Activated CD4-positive, alpha-beta T cell treated with anti-CD3 and anti-CD28 coated beads, Interleukin-2, Interleukin-4, amounts not matched to agents 100 ng/mL and 50 ng/mL, durations not matched to agents 16 hours and 8 hours (primary cell): ENCODE measurements around the gene WNT7A.

Experiments
- DNase-seq: peaks from one replicate; pipeline ENCODE4 v3.0.0-alpha.2; 2020; ENCODE audit warnings: low spot score

Gene WNT7A

DNA sequence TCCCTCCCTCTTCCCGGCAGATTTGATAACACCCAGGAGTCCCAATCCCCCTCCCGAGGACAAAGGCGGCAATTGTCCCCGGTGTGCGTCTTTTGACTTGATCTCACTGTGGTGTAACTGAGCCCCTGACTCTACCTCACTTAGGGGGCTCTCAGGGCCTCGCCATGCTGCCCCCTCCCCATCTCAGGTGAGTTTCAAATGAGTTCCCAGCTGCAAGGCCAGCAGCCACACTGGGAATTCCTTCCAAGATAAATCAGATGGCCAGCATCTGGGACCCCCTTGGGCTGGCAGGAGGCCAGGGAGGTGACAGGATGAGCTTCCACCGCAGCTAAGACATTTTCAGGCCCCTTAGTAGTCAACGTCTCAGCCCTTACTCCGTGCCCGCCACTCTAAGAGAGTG is 35.0 kb downstream of the WNT7A start:
- DNase-seq: no peak

DNA sequence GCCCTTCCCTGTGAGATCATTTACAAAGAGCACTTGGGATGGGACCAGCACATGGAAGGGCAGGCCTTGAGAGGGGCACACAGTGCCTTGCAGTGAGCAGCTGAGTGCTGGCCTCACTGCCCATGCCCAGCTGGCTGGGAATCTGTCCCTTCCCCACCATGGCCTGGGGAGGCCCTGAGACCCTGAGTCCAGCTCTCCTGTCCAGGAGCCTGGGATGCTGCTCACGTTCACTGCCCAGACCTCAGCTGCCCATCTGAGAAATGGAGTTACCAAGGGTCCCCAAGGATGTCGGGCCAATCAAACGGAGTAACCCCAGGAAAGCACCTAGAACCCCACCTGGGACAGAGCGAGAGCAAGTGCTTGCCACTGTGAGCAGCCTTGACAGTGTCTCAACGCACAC is 35.6 kb downstream of the WNT7A start:
- no peak for DNase-seq

DNA sequence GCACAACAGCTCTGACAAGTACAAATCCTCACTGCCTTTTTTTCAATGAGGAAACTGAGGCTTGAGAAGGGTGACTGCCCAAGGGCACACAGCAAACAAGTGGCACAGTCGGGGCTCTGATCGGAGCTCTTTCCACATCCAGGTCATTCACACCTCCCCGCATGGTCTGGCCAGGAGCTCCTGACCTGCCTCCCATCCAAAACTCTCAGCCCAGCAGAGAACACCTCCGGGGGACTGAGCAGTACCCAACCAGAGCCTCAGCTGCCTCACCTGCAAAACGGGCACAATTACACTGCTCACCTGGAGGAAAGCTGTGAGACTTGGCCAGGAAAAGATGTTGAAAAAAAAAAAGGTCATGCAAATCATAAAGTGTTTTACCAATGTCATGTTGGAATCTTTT is 36.5 kb downstream of the WNT7A start:
- DNase-seq: no peak

DNA sequence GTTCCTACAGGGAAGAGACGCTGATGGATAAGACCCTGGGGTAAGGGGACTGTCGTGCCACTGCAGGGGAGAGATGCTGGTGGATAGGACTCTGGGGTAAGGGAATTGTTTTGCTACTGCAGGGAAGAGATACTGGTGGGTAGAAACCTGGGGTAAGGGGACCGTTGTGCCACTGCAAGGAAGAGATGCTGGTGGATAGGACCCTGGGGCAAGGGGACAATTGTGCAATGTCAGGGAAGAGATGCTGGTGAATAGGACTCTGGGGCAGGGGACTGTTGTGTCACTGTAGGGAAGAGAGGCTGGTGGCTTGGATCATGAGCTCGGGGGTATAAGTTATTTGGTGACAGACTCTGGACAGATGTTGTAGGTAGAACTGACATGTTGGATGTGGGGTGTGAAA is 37.6 kb downstream of the WNT7A start:
- no peak for DNase-seq

DNA sequence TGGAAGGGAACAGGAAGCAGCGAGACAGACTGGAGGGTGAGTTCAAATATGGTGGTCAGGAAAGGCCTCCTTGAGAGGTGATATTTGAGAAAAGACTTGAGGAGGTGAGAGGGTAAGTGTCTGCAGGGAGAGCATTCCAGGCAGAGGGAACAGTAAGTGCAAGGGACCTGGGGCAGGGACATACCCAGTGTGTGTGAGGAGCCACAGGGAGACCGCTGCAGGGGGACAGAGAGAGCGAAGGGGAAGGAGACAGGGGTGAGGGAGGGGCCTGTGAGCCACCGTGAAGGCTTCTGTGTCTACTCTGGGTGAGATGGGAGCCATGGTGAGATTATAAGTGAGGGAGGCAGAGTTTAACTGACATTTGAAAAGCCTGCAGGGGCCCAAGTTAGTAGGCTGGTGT is 38.0 kb downstream of the WNT7A start:
- no peak for DNase-seq

DNA sequence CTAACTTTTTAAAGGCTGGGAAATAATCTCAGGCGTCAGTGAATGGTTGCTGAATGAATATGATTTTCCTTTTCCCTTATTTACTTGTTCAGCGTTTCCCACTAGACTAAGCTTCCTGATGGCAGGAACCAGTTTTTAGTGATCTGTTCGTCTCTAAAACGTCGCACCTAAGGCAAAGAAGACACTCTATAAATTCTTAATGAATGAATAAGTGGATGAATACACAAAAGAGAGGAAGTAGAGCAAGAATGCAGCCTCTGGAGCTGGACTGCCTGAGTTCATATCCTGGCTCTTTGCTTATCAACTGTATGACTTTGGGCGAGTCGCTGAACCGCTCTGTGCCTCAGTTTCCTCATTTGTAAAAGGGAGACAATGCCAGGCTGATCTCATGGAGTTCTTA is 38.7 kb downstream of the WNT7A start:
- no peak for DNase-seq

DNA sequence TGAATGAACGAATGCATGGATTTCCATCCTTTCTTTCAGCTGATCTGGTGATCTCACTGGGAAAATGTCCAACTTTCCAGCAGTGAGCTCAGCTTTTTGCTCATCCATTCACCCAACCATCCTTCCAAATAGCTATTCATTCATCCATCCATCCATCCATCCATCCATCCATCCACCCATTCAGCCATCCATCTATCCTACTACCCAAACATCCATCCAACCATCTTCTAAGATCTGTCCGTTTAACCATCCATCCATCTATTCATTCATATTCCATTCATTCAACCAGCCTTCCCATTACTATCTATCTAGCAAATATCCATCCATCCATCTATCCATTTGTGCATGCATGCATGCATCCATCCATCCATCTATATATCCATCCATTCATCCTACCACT is 39.4 kb downstream of the WNT7A start:
- DNase-seq: no peak

DNA sequence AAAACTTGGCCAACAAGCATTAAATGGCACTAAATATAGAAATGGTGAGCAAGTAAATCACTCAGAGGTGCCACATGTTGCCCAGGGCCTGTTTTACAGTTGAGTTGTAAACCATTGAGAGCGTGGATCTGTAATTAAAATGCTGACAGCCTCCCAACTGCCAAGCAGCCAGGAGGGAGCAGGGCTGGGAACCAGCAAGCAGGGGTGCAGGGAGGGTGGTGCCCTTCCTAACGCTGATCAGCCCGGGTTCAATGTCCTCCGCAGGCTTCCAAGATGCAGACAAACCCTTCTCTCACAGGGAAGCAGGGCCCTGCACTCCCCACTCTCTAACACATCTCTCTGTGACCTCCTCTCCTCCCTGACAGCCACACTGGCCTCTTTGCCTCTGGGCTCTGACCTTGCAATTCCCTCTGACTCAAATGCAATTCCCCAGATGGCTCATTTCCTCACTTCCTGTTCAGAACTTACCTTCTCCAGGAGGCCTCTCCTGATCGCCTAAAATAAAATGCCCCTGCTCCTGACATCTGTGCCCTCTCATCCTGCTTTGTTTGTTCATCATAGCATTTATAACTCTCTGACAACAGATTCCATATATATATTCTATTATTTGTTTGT is 40.0 kb downstream of the WNT7A start:
- no peak for DNase-seq

DNA sequence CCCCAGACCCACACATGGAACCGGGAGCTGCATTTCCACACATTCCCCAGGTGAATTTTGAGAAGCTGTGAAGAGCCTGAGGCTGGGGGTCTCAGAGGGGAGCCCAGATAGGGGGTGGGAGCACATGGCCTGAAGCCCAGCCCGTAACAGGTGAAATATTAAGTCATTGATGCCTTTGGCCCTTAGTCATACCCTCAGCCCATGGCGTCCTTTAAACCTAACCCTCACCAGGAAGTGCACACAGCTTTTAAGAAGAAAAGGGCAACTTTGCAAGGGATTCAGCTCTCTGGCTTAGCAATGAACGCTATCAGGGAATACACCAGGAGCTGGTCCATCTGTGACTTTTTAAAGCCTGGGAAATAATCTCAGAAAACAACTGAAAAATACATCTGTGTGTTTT is 40.6 kb downstream of the WNT7A start:
- no peak for DNase-seq

DNA sequence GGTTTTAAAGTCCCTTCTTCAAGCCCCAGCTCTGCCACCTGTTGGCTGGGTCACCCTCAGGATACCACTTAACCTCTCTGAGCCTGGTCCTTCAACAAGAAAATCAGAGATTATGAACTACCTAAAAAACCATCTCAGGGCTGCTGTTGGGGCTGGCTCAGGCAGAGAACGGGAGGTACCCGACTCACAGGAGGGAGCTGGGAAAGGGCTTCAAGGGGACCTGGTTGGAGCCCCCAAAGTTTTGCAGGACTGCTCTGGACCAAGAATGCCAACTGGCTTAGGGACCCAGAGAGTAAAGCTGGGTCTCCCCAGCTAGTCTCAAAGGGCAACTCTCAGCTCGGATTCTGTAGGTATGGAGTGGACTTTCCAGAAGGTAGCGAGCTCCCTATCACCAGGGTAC is 41.5 kb downstream of the WNT7A start:
- no peak for DNase-seq

DNA sequence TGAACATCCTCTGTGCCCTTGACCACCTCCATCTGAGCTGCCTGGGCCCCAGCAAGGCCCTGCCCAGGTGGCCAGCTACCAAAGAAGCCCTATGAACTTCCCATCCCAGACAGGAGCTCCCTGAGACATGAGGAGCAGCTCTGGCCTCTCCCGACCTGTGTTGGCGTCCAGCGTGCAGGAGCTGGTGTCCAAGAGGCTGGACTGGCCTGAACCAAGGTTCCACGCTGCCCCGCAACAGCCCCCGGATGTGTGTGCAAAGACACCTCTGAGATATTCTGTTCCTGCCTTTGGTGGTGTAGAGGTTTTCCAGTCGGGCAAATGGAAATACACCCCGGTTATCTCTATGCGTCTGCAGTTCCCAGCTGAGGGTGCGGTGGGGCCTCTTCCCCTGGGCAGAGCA is 42.1 kb downstream of the WNT7A start:
- no peak for DNase-seq

DNA sequence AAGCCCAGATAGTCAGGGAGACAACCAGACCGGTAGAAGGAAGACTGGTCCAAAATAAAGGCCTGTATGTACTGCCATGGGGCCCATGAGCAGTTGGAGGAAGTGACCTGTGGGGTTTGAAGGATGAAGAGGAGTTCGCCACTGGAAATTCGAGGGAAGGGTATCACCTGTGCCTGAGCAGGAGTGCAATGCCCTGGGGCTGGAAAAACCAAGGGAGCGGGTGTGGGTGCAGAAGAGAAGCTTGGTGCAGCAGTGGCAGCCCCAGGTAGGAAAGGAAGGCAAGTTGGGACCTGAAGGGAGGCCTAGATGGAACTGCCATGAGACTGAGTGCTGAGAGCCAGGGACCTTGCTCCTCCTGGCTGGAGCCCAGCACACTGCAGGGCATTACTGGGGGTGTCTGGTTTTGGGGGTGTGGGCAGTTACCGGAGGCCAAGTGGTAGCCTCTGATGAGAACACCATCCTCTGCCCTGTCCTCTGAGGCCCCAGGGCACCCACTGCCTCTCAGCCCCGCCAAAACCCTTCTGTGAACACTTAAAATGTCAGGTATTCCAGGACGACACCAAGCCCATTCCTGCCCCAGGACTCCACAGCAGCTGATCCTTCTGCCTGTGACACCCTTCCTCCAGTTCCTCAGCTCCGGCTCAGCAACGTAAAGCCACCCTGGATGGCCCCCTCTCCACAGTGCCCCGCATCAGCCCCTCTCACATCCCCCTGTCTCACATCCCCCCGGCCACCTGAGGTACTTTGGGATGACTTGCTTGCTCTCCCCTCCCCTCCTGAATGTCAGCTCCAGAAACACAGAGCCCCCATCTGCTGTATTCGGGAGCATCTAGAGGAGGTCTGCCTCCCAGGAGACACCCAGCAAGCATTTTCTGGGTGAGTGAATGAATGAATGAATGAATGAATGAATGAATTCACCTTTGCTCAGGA is 42.9 kb downstream of the WNT7A start:
- no peak for DNase-seq

DNA sequence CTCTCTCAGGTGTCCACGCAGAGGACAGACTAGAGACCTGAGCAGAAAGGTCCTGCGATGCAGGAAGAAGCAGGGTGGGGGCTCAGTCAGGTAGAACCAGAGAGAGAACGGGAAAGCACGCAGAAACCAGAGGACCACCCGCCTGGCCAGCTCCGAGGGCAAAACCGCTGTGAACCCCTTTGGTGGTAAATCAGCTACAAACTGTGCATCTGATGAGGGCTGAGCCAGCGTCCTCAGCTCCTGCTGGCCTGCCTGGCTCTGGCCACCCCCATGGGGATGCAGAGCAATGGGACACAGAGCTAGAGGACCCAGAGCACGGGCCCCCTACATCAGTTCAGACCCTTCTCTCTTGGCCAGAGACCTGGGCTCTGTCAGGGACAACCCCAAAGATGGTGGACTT is 44.6 kb downstream of the WNT7A start:
- DNase-seq: no peak

DNA sequence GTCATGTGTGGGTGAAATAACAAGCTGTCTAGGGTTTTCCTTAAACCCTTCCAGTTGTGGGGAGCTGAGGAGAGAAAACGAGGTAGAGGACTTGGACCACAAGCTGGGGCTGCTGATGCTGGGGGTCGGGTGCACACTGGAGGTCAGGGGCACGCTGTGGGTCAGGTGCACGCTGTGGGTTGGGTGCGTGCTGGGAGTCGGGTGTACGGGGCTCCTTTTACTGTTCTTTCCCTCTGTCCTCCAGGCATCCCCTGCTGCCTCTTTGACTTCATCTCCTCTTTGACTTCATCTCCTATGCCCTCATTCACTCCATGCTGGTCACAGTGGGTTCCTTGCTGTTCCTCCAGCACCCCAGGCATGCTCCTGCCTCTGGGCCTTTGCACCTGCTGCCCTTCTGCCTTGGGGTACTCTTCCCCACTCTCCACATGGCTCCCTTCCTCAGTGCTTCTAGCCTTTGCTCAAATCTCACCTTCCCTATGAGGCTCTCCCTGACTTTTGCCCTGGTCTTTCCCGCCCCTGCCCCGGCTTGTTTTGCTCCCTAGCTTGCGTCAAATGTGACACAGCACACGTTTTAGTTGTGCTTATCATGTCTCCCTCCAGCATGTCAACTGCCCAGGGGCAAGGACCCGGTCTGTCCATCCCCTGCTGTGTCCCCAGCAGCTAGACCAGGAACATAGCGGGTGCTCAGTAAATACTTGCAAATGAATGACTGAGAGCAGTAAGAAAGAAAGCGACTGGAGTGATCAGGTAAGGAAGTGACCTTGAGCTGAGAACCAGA is 45.4 kb downstream of the WNT7A start:
- DNase-seq: no peak

DNA sequence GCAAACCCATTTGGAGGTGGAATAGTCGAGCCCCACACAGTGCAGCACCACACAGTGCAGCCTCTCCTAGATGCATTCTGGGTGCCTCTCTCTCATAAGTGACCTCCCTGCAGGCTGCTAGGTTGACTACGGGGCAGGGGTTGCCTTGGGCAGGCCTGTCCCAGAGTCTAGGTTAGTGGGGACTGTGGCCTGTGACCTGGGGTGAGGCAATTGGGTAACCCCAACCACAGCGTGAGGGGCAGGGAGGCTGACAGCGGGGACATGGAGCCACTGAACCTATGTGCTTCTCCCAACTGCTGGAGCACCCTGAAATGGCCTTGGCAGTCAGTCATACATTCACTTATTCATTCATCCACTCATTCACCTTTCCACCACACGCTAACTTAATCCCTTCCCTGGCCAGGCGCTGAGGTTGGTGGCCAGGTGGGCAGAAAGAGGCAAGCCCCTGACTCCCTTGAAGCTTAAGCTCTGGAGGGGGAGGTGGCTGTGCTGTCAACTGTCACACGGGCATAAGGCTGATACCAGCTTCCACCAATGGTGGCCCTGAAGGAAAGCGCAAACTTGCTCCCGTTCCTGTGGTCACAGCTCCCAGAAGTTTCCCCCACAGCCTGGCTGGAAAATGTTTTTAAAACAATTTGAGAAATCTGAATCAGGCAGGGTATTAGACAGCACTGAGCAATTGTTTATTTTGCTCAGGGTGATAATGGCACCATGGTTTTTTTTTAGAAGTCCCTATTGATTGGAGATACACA is 46.2 kb downstream of the WNT7A start:
- DNase-seq: no peak

DNA sequence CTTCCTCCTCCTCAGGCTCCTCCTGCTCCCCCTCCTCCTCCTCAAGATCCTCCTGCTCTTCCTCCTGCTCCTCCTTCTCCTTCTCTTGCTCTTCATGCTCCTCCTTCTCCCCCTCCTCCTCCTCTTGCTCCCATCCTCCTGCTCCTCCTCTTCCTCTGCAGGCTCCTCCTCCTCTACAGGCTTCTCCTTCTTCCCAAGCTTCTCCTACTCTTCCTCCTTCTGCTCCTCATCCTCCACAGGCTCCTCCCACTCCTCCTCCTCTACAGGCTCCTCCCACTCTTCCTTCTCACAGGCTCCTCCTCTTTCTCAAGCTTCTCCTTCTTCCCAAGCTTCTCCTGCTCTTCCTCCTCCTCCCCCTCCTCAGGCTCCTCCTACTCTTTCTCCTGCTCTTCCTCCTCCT is 47.7 kb downstream of the WNT7A start:
- DNase-seq: no peak

DNA sequence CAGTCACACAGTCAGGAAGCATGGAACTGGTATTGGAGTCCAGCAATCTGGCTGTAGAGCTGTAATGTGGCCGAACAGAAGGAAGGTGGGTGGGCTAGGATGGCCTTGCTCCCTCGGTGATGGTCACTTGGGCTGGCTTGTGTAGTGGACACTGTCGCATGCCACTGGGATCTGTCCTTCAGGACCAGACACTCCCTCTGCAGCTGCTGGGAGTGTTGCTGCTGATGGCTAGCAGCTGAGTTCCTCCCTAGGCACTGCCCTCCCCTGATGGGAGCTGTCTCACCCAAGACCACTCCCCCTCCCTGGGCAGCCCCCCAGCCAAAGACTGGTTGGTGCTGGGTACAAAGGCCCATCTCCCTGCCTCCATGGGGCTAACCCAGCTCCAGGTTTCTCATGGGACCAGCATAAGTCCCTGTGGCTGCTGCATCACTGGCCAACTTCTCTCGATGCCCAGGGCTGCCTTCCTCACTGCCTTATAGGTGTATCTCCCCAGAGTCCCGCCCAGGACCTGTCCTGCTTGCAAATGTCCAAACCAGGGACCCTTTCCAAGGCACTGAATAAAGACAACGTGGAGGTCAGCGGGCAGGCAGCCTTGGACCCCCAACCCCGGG is 48.4 kb downstream of the WNT7A start:
- no peak for DNase-seq

DNA sequence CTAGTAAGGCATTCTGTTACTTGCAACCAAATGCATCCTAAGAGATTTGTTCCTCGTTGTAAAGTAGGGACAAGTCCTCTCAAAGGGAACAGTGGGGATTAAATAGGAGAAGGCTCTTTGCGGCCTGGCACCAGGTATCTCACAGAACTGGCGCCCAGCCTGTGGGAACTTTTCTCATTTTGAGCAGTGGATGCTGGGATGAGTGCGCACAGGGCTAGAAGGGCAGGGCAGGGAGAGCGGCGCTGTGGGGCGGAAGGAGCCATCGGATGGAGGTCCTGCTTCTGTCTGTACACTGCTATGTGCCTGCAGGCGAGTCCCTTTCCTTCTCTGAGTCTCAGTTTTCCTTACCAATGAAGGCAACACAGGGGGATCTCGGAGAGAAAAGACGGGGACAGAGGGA is 50.6 kb downstream of the WNT7A start:
- DNase-seq: no peak

DNA sequence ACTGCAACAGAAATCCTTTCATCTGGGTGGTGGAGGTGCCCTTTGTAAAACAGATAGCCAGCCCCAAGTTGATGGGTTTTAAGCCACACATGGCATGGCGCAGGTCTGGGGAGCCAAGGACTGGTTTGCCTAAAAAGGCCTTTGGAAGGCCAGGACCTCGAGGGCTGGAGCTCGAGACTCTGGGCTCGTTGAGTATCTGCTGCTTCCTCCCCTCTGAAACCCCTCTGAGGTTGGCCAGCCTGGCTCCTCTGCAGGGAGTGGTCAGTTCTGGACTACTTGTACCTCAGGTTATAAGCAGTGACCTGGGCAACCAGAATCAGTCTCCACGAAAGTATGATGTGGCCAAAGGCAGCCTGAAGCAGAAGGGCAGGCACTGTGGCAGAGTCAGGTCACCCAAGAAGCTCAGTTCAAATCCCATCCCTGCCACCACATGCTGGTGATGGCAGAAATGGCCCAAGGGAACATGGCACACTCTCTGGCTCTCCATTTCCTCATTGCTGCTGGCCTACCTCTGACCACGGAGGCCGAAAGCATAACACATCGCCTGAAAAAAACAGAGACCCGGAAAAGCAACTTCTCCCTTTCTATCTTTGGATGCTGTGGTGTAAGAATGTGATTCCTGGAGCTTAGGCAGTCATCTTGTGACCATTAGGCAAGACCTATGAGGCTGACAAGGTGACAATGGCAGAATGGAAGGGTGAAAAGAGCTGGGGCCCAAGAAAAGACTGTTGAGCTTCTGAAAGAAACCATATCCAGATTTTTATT is 51.2 kb downstream of the WNT7A start:
- DNase-seq: no peak

DNA sequence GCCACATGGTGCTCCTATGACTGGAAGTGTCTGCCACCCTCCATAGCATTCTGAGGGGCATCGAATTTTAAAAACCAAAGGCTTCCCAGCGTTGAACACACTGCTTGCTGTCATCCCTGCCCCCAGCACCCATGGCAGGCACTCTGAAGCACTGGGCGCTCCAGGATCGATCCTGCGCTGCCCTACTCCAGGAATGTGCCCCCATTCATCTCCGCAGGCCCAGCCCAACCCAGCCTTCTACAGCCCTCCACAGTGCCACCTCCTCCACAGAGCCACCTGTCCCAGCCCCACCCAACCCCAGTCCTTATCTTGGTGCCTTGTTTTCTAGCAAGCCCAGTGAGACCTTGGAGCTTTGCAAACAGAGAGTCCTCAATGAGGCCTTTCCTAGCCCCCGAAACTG is 52.2 kb downstream of the WNT7A start:
- DNase-seq: no peak

DNA sequence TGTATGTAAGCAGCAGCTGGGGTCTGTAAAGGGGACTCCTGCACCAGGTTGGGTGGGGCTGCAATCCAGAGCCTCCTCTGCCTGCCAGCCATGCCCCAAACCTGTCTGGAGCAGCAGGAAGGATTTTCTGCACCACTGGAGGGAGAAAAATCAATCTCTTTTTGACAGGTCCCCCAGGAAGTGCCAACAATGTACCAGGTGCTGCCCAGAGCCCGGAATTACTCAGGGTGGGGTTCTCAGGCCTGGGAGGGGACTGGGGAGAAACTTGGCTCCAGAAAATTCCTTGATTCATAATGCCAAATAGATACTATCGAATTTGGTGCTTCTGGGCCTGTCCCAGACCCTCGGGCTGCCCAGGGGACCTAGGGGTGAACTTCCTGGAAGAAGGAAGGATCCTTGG is 52.6 kb downstream of the WNT7A start:
- DNase-seq: no peak
